Superior temporal gyrus (tissue), 1 donor: ENCODE data around the gene RABGAP1L.
A peak's percentile ranks its signal among the peaks of the same experiment; 100 is the strongest.
"Not testable (repeated sequence)": the region's sequence is repeated elsewhere in the genome, so short reads cannot be mapped to it uniquely, and the experiment has no call there.

Experiments used
- DNase-seq: peaks from one replicate; pipeline ENCODE4 v3.0.0-alpha.2; 2016; ENCODE audit errors: extremely low spot score

The RABGAP1L gene

DNA sequence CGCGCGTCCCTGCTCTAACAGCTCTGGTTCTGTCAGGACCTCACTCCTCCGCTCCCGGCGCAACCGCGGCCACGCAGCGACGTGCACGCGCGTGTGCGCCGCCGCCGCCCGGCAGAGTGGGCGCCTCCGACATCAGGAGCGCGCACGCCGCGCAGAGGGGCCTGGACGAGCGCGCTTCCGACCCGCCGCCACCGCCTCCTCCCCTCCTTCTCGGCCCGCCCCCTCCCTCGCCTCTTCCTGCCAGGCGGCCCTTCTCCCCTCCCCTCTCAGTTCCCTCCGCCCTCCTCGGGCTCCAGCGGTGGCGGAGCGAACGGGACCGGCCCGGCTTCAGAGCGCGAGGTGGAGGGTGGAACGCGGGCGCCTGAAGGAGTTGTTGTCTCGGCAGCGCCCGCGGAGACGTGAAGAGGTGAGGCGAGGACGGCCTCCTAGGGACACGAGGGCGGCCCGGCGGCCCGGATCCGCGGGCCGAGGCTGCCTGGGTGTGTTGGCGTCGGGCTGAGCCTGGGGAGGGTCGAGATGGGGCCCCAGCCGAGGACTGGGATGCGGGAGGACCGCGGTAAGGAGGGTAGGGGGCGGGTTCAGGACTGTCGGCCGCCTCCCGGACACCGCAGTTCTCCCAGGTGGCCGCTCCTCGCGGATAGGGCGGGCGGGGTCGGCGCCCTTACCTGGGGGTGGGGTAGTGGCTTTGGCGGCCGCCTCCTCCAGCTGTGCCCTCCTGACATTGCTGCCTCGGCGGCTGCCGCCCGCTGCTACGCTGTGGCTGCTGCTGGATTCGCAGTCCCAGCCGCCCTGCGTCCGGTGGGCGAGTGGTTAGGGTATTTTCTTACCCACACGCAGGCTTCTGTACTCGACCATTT is at the start of gene RABGAP1L:
Gene RABGAP1L, plus strand, starts transcription at position 269 of the 857 bp plus-strand sequence.
- DNase-seq = peak; percentile 93

DNA sequence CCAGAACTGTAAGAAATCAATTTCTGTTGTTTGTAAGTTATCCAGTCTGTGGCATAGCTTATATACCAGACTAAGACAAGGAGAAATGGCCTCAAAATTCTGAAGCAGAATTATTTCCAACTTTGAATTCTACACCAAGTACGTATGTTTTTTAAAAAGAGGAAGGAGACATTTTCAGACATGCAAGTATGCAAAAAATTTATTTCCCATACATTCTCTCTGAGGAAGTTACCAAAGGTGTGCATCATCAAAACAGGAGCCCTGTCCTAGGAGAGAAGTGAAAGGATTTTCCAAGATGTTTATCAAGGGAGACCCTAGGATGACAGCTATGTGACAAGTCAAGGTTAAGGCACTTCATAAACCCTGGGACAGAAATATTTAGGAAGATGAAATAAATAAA is 49.3 kb upstream of the RABGAP1L start:
- DNase-seq = no peak

DNA sequence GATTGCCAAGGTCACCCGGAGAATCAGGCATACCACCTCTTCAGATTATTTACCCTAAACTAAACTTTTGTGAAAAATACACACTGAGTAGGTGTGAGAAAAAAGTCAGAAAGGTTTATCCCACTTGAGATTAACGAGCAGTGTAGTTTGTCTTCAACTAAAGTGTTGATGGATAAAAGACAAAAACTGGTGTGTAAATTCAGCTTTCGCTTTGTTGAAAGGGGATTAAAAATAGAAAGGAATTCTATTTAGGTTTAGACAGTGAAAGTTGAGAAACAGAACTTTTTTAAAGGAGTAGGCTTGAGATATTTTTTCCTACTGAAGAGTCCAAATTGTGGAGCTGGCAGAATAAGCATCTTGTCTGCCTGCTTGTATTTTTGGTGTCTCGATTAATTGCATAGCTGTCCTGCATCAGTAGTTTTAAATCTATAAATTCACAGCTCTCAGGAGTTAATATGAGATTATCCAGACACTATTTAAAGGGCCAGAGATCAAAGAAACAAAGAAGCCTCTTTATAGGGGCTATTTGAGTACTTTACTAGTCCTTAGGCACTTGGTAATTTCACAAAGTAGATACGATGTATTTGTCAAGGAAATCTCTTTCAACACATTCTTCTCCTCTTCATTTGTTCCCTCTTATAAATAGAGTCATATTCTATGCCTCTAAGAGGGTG is 46.7 kb upstream of the RABGAP1L start:
- DNase-seq = no peak

DNA sequence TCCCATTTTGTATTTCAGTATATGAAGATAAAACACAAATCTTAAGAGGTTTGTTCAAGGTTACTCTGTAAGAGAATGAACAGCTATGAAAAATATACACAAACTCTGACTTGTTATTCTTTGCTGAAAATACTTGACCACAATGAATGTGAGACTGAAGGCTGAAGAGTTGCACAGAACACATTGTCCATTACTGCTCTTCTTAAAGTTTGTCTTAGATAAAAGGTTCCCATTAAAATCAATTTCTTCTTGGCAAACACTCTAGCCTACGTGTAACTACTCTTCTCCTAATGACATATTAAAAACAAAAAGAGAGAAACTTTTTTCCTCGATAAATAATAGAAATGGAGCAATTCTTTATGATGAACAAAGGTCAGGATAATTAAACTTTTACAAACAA is 45.2 kb upstream of the RABGAP1L start:
- DNase-seq = no peak

DNA sequence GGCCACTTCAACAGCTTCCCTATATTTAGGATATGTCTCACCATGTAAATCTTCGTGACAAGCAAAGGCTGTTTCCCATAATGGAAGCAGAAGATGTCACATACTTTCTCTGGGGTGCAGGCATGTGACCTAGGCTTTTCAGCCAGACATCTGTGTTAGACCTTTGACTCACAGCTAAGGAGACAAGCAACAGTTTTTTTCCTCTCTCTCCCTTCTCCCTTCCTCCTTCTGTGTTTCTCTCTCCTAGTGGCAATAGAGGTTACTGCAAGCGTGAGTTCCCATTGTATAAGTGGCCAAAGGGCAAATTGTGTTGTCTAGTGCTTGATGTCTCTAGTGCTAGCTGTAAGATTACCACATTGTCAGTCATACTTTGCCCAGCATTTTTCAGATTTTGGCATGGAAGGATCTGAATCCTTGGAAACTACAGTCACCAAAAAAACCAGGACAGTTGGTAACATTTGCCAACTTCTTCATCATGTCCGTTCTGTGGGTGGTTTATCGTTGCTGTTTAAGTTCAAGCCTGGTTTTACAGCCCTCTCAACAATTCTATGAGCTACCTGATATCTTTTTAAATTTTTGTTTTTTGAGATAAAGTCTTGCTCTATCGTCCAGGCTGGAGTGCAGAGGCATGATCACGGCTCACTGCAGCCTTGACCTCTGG is 44.4 kb upstream of the RABGAP1L start:
- peak; percentile 17 for DNase-seq

DNA sequence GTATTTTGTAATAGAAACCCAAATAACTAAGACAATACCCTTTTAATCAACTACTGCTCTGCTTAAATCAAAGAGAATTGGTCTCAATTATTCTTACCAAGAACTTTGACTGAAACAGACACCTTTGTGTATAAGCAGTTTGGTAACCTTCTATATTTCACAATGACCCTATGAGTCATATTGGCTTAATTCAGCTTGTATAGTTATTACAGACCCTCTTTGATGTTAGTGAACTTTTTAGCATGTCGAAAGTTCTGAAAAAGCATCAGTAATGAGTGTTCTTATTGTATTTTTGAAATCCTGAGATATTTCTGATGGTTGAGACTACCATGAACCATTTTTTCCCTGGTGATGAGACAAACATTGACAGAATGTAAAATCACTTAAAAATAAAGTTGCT is 43.3 kb upstream of the RABGAP1L start:
- DNase-seq = no peak

DNA sequence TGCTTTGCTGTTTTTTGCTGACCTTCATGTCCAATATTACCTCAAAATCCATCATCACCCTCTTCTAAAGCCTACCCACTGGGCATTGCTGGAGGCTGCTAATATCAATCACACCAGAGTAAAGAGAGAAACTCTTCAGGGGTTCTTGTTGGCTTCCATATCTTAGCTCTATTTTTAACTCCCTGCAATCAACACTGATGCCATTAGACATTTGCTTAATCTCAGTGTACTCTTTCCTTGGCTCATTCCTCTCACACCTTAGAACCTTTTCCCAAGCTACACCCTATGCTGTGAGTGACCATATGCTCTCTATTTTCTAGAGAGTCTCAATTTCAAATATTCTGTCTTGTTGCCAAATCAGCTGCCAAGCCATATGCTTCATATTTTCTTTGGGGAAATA is 40.6 kb upstream of the RABGAP1L start:
- DNase-seq = no peak

DNA sequence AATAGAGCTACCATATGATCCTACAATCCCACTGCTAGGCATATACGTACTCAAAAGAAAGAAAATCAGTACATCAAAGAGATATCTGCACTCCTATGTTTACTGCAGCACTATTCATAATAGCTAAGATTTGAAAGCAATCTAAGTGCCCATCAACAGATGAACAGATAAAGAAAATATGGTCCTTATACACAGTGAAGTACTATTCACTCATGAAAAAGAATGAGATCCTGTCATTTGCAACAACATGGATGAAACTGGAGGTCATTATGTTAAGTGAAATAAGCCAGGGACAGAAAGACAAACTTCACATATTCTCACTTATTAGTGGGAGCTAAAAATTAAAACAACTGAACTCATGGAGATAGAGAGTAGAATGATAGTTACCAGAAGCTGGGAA is 37.0 kb upstream of the RABGAP1L start:
- DNase-seq = not testable (repeated sequence)

DNA sequence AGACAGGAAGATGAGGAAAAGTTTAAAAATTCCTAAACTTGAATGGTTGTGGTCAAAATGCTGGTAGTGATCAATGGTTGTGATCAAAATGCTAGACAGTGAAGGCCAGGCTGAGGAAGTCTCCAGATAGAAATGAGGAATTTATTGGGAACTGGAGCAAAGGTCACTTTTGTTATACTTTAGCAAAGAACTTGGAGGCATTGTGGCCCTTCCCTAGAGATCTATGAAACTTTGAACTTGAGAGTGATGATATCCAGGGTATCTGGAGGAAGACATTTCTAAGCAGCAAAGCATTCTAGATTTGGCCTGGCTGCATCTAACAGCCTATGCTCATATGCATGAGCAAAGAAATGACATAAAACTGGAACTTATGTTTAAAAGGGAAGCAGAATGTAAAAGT is 35.5 kb upstream of the RABGAP1L start:
- no peak for DNase-seq

DNA sequence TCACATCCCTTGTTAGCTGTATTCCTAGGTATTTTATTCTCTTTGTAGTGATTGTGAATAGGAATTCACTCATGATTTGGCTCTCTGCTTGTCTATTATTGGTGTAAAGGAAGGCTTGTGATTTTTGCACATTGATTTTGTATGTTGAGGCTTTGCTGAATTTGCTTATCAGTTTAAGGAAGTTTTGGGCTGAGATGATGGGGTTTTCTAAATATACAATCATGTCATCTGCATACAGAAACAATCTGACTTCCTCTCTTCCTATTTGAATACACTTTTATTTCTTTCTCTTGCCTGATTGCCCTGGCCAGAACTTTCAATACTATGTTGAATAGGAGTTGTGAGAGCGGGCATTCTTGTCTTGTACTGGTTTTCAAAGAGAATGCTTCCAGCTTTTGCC is 32.1 kb upstream of the RABGAP1L start:
- not testable (repeated sequence) for DNase-seq

DNA sequence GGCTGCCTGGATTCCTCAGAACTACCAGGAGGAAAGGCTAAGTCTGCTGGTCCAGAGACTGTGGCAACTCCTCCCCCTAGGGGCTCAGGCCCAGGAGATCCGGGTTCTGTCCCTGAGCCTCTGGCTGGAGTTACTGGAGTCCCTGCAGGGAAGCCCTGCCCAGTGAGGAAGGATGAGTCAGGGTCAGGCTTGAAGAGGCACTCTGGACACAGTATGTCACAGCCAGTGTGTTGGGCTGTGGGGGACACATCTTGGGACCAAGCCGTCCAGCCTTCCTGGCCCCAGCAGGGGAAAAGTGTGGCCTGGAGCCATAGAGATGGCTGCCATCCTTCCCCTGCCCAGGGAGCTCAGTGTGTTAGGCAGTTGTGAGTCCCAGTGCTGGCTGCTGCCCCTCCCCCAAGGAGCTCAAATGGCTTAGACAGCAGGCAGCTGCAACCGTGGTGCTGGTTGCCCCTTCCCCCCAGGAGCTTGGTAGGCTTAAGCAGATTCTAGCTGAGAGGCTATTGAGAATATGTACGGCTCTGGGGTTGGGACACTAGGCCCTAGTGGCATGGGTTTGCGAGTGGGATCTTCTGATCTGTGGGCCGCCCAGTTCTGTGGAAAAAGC is 28.2 kb upstream of the RABGAP1L start:
- no peak for DNase-seq

DNA sequence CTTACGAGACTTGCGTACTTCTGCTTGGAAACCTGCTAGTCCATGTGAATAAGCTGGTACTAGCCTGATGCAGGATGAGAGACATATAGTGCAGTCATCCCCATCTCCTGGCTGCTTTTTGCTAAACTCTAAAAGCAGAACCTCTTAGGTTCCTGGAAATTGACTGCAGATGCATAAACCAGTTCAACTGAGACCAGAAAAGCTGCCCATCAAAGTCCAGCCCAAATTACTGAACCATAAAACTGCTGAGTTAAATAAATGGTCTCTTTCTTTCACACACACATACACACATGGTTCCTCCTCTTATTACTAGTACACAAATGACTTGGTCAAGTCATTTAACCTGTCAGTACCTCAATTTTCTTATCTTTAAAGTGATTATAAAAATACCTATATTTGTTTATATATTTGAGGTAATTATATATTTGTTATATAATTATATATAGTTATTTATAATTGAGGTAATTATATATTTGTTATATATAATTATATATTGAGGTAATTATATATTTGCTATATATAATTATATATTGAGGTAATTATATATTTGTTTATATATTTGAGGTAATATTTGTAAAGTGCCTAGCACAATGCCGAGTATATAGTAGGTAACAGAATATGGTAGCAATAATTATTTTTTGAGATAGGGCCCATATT is 25.2 kb upstream of the RABGAP1L start:
- DNase-seq = no peak

DNA sequence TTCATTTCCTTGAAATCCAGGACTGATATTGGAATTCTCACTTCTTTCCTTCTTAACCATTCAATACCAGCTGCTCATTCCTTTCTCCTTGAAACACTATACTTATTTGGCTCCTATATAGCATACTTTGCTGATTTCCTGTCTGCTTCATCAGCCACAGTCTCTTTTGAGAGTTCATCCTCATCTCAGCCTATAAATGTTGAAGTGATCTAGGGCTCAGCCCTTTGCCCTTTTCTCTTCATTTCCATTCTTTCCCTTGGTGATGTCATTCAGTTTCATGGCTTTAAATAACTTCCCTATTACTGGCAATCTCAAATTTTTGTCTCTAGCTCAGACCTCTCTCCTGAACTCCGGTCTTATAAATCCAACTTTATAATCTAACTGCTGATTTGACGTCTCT is 24.1 kb upstream of the RABGAP1L start:
- DNase-seq = no peak

DNA sequence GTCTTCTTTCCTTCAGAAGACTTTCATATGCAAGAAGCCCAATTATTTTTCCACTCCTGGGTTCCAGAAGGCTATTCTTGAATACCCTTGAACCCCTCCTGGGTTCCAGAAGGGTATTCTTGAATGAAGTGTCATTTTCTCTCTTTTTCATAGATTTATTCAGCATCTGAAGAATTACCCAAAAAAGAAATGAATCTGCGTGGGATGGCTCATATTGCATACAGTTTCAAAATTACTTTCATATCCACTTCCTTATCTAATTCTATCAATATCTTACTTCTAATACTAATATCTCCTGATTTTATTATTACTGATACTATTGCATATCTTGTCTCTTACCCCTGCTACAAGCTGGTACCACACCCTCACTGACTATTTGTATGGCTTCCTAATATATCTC is 22.6 kb upstream of the RABGAP1L start:
- no peak for DNase-seq

DNA sequence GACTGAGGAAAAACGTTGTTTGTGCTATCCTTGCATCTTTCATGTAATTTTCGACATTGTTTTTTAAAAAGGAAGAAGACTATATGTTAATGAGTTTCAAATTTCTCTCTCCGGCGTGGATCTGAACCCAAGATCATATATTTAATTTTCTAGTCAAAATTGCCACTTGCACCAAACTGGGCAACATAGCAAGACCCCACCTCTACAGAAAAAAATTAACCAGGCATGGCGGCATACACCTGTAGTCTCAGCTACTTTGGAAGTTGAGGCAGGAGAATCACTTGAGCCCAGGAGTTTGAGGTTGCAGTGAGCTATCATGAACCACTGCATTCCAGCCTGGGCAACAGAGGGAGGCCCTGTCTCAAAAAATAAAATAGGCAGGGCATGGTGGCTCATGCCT is 16.5 kb upstream of the RABGAP1L start:
- no peak for DNase-seq

DNA sequence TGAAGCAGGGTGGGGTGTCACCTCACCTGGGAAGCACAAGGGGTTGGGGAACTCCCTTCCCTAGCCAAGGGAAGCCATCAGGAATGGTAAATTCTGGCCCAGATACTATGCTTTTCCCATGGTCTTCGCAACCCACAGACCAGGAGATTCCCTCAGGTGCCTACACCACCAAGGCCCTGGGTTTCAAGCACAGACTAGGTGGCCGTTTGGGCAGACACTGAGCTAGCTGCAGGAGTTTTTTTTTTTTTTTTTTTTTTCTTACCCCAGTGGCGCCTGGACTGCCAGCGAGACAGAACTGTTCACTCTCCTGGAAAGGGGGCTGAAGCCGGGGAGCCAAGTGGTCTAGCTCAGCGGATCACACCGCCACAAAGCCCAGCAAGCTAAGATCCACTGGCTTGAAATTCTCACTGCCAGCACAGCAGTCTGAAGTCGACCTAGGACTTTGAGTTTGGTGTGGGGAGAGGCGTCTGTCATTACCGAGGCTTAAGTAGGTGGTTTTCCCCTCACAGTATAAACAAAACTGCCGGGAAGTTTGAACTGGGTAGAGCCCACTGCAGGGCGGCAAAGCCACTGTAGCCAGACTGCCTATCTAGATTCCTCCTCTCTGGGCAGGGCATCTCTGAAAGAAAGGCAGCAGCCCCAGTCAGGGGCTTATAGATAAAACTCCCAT is 15.5 kb upstream of the RABGAP1L start:
- DNase-seq = not testable (repeated sequence)

DNA sequence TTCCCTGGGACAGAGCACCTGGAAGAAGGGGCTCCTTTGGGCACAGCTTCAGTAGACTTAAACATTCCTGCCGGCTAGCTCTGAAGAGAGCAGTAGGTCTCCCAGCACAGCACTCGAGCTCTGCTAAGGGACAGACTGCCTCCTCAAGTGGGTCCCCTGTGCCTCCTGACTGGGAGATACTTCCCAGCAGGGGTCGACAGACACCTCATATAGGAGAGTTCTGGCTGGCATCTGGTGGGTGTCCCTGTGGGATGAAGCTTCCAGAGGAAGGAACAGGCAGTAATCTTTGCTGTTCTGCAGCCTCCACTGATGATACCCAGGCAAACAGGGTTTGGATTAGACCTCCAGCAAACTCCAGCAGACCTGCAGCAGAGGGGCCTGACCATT is 14.9 kb upstream of the RABGAP1L start:
- DNase-seq = not testable (repeated sequence)

DNA sequence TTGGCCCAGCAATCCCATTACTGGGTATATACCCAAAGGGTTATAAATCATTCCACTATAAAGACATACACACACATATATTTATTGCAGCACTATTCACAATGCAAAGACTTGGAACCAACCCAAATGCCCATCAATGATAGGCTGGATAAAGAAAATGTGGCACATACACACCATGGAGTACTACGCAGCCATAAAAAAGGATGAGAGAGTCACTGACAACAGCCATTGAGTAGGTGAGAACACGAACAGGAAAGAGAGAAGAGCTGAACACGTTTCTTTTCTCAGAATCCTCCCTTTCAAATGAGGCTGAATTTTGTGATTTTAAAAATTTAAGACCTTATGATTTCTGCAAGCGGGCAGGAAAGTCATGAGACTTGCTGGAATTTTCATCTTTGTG is 10.1 kb upstream of the RABGAP1L start:
- no peak for DNase-seq

DNA sequence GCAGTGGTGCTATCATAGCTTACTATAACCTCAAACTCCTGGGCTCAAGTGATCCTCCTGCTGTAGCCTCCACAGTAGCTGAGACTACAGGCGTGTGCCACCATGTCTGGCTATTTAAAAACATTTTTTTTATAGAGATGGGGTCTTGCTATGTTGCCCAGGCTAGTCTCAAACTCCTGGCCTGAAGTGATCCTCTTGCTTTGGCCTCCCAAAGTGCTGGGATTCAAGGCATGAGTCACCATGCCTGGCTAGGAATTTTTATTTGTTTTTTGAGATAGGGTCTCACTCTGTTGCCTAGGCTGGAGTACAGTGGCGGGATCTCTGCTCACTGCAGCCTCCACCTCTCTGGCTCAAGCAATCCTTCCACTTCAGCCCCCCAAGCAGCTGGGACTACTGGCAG is 8.8 kb upstream of the RABGAP1L start:
- no peak for DNase-seq

DNA sequence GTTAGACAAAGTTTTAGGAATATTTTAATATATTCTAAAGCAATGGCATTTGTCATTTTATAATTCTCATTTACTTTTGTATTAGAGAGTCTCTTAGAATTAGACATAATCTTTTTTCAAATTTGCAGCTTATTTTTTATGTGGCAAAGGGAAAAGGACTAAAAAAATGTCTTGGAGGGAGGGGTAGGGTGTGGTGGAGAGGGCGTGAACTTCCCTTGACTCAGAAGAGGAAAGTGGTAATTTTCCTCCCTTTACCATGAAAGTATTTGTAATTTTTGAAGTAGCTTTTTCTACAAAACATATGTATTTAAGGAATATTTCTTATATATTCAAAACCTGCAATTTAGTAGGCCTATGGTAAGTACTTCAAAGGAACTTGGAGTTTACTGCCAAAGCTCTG is 6.9 kb upstream of the RABGAP1L start:
- DNase-seq = no peak

DNA sequence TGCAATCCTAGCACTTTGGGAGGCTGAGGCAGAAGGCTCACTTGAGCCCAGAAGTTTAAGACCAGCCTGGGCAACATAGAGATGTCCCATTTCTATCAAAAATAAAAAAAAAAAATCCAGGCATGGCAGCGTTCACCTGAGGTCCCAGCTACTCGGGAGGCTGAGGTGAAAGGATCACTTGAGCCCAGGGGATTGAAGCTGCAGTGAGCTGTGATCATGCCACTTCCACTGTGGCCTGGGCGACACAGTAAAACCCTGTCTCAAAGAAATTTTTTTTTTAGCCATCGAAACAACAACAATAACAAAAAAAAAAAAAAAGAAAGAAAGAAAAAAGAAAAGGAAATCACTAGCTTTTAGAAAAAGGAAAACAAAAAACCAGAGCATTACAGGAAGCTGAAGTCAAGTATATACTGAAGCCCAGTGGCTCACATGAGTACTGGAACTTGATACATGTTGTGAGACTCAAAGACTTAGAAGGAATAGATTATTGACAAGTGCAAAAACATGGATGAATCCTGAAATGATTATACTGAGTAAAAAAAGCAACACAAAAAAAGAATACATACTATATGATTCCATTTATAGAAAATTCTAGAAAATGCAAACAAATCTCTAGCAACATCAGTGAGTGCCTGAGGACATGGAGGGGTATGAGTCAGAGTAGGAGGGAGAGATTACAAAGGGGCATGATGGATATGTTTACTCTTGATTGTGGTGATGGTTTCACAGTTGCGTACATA is 6.1 kb upstream of the RABGAP1L start:
- DNase-seq = no peak
